RWPE1 (cell line): ENCODE measurements around the gene PAK2.

Source experiments
- CTCF ChIA-PET: fragments of 350-600 bp; sonication (Branson Sonifier 250); formaldehyde crosslinking; extraction: SDS; loops from one replicate; lab custom pipeline; 2021; lab: Yijun Ruan, JAX
- POLR2A ChIA-PET: fragments of 400-600 bp; formaldehyde crosslinking; extraction: SDS; loops from one replicate; lab custom pipeline; 2020; ENCODE audit warnings: antibody characterized with exemption; ENCODE audit not compliant: low non-redundant PET; lab: Yijun Ruan, JAX
- DNase-seq: peaks from one replicate; pipeline ENCODE4 v3.0.0; 2012; ENCODE audit warnings: low spot score
- H3K27ac ChIP-seq: fragments of 450-650 bp; 2 replicates; pipeline ENCODE4 v1.5.1; 2017
- TF ChIP-seq, protein P1 (sequence below): fragments of 450-650 bp; conservative IDR thresholded peaks from 2 replicates; pipeline ENCODE4 v1.5.1; 2017; ENCODE audit warnings: low read depth, mild to moderate bottlenecking

Gene PAK2

DNA sequence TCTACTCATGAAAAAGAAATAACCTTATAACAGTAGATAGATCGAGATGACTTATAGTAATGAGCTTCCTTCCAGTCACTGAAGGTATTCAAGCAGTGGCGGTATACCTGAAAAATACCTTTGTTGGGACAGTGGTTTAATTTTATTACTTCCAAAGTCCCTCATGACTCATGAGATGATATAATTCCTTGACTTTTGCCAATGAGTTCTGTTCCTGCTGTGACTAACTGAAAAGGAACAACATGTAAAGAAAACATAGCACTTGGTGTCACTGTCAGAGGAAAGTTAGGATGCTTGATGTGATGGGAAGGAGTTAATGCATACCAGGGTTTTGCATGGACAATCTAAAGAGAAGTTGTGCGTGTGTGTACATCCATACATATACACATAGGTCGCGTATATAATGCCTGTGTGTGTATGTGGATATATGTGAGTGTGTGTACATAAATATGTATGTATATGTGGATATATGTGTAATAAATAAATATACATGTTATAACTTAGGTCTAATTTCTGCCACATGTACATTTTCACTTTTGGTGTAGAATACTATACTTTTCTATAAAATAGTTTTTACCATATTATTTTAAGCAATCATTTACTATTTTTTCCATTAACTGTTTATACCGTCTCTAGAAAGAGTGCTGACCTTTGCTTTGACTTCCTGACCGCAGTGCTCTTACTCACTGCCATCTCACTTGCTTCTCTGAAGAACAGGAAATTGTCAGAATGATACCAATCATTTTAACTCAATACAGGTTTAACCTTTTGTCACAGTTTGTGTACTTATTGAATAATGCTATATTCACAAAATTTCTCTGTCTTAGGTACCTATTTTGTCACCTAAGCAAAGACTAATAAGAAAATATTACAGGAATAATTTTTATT is 12.6 kb upstream of the PAK2 start:
- H3K27ac ChIP-seq, result no peak overlapping the region
- ChIA-PET CTCF (no interaction called here), POLR2A (no interaction called here)
- peak; percentile 14 for DNase-seq
- TF ChIP-seq, protein P1, sequence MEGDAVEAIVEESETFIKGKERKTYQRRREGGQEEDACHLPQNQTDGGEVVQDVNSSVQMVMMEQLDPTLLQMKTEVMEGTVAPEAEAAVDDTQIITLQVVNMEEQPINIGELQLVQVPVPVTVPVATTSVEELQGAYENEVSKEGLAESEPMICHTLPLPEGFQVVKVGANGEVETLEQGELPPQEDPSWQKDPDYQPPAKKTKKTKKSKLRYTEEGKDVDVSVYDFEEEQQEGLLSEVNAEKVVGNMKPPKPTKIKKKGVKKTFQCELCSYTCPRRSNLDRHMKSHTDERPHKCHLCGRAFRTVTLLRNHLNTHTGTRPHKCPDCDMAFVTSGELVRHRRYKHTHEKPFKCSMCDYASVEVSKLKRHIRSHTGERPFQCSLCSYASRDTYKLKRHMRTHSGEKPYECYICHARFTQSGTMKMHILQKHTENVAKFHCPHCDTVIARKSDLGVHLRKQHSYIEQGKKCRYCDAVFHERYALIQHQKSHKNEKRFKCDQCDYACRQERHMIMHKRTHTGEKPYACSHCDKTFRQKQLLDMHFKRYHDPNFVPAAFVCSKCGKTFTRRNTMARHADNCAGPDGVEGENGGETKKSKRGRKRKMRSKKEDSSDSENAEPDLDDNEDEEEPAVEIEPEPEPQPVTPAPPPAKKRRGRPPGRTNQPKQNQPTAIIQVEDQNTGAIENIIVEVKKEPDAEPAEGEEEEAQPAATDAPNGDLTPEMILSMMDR, result no peak

DNA sequence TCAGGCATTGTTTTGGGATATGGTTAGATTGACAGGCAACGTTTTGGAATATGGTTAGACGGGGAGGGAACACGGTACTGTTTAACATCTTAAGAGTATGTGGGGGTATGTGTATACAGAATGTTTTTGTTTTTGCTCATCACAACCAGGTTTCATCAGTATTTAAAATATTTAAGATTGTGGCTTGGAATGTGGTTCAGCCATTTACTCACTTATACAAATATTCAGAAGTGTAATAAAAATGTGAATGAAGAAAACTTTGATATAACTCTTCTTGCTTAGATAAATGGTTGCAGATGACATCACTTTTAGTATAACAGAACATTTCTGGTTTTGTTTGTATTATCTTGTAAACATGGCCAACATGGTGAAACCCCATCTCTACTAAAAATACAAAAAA is 3.9 kb upstream of the PAK2 start:
- TF ChIP-seq, protein P1, result no peak
- POLR2A ChIA-PET, result no interaction called here
- H3K27ac ChIP-seq, result no peak overlapping the region
- no peak for DNase-seq
- CTCF ChIA-PET, result no interaction called here

DNA sequence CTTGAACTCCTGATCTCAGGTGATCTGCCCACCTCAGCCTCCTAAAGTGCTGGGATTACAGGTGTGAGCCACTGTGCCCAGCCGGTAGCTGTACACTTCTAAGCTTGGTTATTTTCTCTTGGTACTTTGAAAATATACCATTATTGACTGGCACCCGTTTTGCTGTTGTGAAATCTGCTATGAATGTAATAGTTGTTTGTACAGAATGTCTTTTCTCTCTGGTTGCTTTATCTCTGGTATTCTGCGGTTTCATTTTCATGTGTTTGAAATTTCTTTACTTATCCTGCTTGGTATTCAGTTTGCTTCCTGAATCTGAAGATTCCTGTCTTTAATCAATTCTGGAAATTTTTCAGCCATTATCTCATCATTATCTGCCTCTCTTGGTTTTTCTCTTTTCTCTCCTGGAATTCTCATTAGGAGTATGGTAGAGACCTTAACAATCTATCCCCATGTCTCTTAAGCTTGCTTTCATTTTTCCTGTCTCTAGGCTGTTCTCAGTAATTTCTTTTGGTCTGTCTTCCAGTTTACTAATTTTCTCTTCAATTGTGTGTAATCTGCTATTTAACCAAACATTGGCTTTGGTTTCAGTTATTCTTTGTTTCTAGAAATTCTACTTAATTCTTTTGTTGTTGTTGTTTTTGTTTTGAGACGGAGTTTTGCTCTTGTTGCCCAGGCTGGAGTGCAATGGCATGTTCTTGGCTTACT is 2.8 kb upstream of the PAK2 start:
- DNase-seq, result no peak
- POLR2A ChIA-PET, result no interaction called here
- TF ChIP-seq, protein P1, result no peak
- H3K27ac ChIP-seq, result no peak overlapping the region
- CTCF ChIA-PET, result interaction anchor here (0.6 to 0.8 kb wide), 2 partner anchors 26 to 181 kb away, joined by 3 to 5 read pairs; no protein-coding TSS in a partner anchor

DNA sequence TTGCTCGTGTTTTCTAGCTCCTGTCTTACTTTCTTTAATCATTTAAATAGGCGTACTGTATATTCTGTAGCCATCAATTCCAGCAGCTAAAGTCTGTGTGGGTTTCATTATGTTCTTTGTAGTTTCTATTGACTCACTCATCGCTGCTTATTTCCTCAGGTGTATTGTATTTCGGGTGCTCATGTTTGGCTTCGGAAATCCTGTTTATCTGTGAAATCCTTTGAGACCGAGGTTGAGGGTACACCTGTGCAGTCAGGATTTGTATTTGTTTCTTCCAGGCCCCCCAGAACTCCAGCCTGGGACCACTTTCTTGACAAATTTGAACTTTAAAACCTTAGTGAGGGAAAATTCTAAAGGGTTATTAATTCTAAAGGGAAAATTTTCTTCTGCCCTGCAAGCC is 2.0 kb upstream of the PAK2 start:
- ChIA-PET CTCF (no interaction called here), POLR2A (no interaction called here)
- no peak overlapping the region for H3K27ac ChIP-seq
- no peak for DNase-seq
- TF ChIP-seq, protein P1, result no peak

DNA sequence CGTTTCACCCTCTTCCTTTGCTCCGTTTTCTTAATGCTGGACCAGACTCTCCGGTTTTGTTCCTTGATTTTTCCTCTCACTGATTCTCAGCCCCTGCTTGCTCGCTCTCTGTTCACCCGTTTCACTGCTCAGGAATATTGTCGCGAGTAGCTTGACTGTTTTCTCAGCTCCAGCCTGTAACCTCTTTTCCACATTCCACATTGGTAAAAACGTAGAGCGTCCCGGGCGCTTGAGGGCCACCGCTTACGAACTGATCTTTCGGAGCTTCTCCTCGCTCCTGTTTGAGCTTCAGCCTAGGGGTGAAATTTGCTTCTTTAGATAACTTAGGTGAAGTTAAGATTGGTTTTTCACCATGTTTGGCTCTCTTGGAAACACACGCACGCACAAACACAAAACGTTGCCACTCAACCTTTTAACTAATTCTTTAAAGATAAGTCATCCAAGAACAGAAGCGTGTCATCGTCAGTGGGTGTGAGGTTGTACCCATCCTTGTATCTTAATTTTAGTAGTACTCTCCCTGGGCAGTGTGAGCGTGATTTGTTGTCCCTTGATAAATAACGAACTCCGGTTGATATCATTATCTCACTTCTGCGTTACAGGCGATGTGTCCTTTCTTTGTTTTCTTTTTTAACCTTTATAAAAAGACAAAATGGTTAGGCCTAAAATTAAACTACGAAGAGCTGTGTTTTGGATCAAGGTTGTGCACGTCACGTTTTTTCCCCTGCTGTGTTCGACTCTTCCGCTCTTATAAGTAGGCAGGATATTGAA is 1.0 kb downstream of the PAK2 start:
- ChIA-PET POLR2A (interaction anchor here (0.6 to 1.2 kb wide), 4 partner anchors 28 to 204 kb away, joined by 3 to 5 read pairs (median 4); partner anchors contain the start of genes CEP19 and PIGX), CTCF (interaction anchor here (0.6 to 1.1 kb wide), 5 partner anchors 28 to 715 kb away, joined by 3 to 4 read pairs (median 3); partner anchors contain the start of gene NCBP2)
- TF ChIP-seq, protein P1, result no peak
- peak; percentile 25 for DNase-seq
- H3K27ac ChIP-seq, result peak overlapping the region; percentile 95
